ENCODE results near the gene PIM2. TPM values are rescaled to one million over a fixed set of nuclear protein-coding genes. Genes with fewer than 3 reads are reported as not detected.

The PIM2 gene
- total RNA-seq, 1 experiment from 2014 or later: 21.3 TPM

- no peak for DNase-seq (ENCODE audit: low read depth)
These were observed 17.7 kb upstream of the PIM2 start for GRCh38 chrX:48936429-48937053.

- DNase-seq (ENCODE audit: low read depth): no peak
These were observed 16.5 kb upstream of the PIM2 start for GRCh38 chrX:48935301-48935670.

- DNase-seq (ENCODE audit: low read depth): no peak
These were observed 15.9 kb upstream of the PIM2 start for GRCh38 chrX:48934581-48935300.

- no peak for DNase-seq (ENCODE audit: low read depth)
These were observed 14.9 kb upstream of the PIM2 start for GRCh38 chrX:48933757-48934156.

- no peak for DNase-seq (ENCODE audit: low read depth)
These were observed 9.0 kb upstream of the PIM2 start for GRCh38 chrX:48927736-48928382.

GRCh38 chrX:48927123-48927522 lies 8.3 kb upstream of the PIM2 start:
- no peak for DNase-seq (ENCODE audit: low read depth)

- DNase-seq (ENCODE audit: low read depth): no peak
These were observed 5.4 kb upstream of the PIM2 start for GRCh38 chrX:48924270-48924669.

- DNase-seq (ENCODE audit: low read depth): no peak
These were observed 4.9 kb upstream of the PIM2 start for GRCh38 chrX:48923771-48924170.

GRCh38 chrX:48920718-48921104 lies 1.9 kb upstream of the PIM2 start:
- no peak for DNase-seq (ENCODE audit: low read depth)

GRCh38 chrX:48919947-48920717 lies 1.3 kb upstream of the PIM2 start:
- no peak for DNase-seq (ENCODE audit: low read depth)

- no peak for DNase-seq (ENCODE audit: low read depth)
These were observed 577 bp upstream of the PIM2 start for GRCh38 chrX:48919360-48919841.

GRCh38 chrX:48918301-48918642 lies 552 bp downstream of the PIM2 start:
- DNase-seq (ENCODE audit: low read depth): no peak

- peak; percentile 87 for DNase-seq (ENCODE audit: low read depth)
These were observed 1.5 kb downstream of the PIM2 start for GRCh38 chrX:48917139-48918001.

- DNase-seq (ENCODE audit: low read depth): no peak
These were observed 4.0 kb downstream of the PIM2 start for GRCh38 chrX:48914593-48915493.

- DNase-seq (ENCODE audit: low read depth): no peak
These were observed 5.0 kb downstream of the PIM2 start for GRCh38 chrX:48913605-48914366.

- peak; percentile 73 for DNase-seq (ENCODE audit: low read depth)
These were observed 7.2 kb downstream of the PIM2 start, which contains the start of gene SLC35A2 for GRCh38 chrX:48911412-48912182. Gene SLC35A2 (minus strand): TSS chrX:48911646. CDS start chrX:48911636, 10 bp downstream.

- peak; percentile 41 for DNase-seq (ENCODE audit: low read depth)
These were observed 7.9 kb downstream of the PIM2 start for GRCh38 chrX:48910926-48911411.

GRCh38 chrX:48909703-48910294 lies 9.0 kb downstream of the PIM2 start:
- no peak for DNase-seq (ENCODE audit: low read depth)

Data from RPMI7951 (cell line).